ENCODE data around the gene CLOCK.
A peak's percentile ranks its signal among the peaks of the same experiment; 100 is the strongest.

Gene CLOCK

GRCh38 chr4:55399581-55399980, 147.1 kb downstream of the CLOCK start:
- no peak for TF ChIP-seq POLR2A (IDR thresholded peaks at IDR 0.05; ENCODE audit: low read depth, low read length)
- no peak for DNase-seq (ENCODE audit: insufficient read length, low spot score)
- no peak for FAIRE-seq

- FAIRE-seq: no peak
- TF ChIP-seq POLR2A (IDR thresholded peaks at IDR 0.05; ENCODE audit: low read depth, low read length): no peak
- DNase-seq (ENCODE audit: insufficient read length, low spot score): no peak
These were observed 147.7 kb downstream of the CLOCK start for GRCh38 chr4:55398966-55399365.

- TF ChIP-seq POLR2A (IDR thresholded peaks at IDR 0.05; ENCODE audit: low read depth, low read length): no peak
- DNase-seq (ENCODE audit: insufficient read length, low spot score): no peak
- FAIRE-seq: no peak
These were observed 148.2 kb downstream of the CLOCK start for GRCh38 chr4:55398461-55398860.

- FAIRE-seq: no peak
- no peak for DNase-seq (ENCODE audit: insufficient read length, low spot score)
- no peak for TF ChIP-seq POLR2A (IDR thresholded peaks at IDR 0.05; ENCODE audit: low read depth, low read length)
These were observed 149.0 kb downstream of the CLOCK start for GRCh38 chr4:55397520-55398321.

GRCh38 chr4:55397126-55397436, 149.6 kb downstream of the CLOCK start:
- no peak for DNase-seq (ENCODE audit: insufficient read length, low spot score)
- no peak for FAIRE-seq

GRCh38 chr4:55396308-55397125, 150.2 kb downstream of the CLOCK start:
- DNase-seq (ENCODE audit: insufficient read length, low spot score) (no peak), FAIRE-seq (no peak)
- TF ChIP-seq POLR2A (IDR thresholded peaks at IDR 0.05; ENCODE audit: low read depth, low read length): no peak

More at GRCh38 chr4:55397126-55397436, 149.6 kb downstream of the CLOCK start:
- no peak for TF ChIP-seq POLR2A (IDR thresholded peaks at IDR 0.05; ENCODE audit: low read depth, low read length)

GRCh38 chr4:55395529-55396307, 151.0 kb downstream of the CLOCK start, which contains the start of gene TMEM165:
Gene TMEM165 (plus strand): TSS chr4:55395957. CDS start chr4:55396190, 233 bp downstream.
- no peak for FAIRE-seq
- TF ChIP-seq POLR2A (IDR thresholded peaks at IDR 0.05; ENCODE audit: low read depth, low read length): peak; percentile 94
- DNase-seq (ENCODE audit: insufficient read length, low spot score): peak; percentile 45

- FAIRE-seq: no peak
- no peak for DNase-seq (ENCODE audit: insufficient read length, low spot score)
- no peak for TF ChIP-seq POLR2A (IDR thresholded peaks at IDR 0.05; ENCODE audit: low read depth, low read length)
These were observed 151.5 kb downstream of the CLOCK start for GRCh38 chr4:55395218-55395528.

- FAIRE-seq: no peak
- no peak for TF ChIP-seq POLR2A (IDR thresholded peaks at IDR 0.05; ENCODE audit: low read depth, low read length)
- DNase-seq (ENCODE audit: insufficient read length, low spot score): no peak
These were observed 153.0 kb downstream of the CLOCK start for GRCh38 chr4:55393461-55394320.

GRCh38 chr4:55386840-55387239, 159.9 kb downstream of the CLOCK start:
- FAIRE-seq (no peak), DNase-seq (ENCODE audit: insufficient read length, low spot score) (no peak)
- no peak for TF ChIP-seq POLR2A (IDR thresholded peaks at IDR 0.05; ENCODE audit: low read depth, low read length)

- FAIRE-seq: peak; percentile 20
- TF ChIP-seq POLR2A (IDR thresholded peaks at IDR 0.05; ENCODE audit: low read depth, low read length): no peak
- DNase-seq (ENCODE audit: insufficient read length, low spot score): no peak
These were observed 160.6 kb downstream of the CLOCK start for GRCh38 chr4:55386073-55386472.

- TF ChIP-seq POLR2A (IDR thresholded peaks at IDR 0.05; ENCODE audit: low read depth, low read length): no peak
- DNase-seq (ENCODE audit: insufficient read length, low spot score) (no peak), FAIRE-seq (no peak)
These were observed 161.5 kb downstream of the CLOCK start for GRCh38 chr4:55385201-55385649.

- FAIRE-seq (no peak), DNase-seq (ENCODE audit: insufficient read length, low spot score) (no peak)
- no peak for TF ChIP-seq POLR2A (IDR thresholded peaks at IDR 0.05; ENCODE audit: low read depth, low read length)
These were observed 164.2 kb downstream of the CLOCK start for GRCh38 chr4:55382488-55383003.
